Measurements from ENCODE around the gene RNF26.

Gene RNF26

GRCh38 chr11:119338965-119339588 lies 4.8 kb downstream of the RNF26 start:
- Histone ChIP-seq H2AFZ (ENCODE audit: low read depth, low read length, severe bottlenecking) (no peak overlapping the region), H3K9ac (ENCODE audit: low read length) (no peak overlapping the region), H3K9me3 (ENCODE audit: insufficient read depth, low read length) (no peaks in the 10 kb centered on the region), H3K27me3 (ENCODE audit: low read length) (no peaks in the 10 kb centered on the region), H3K27ac (ENCODE audit: low read depth, low read length) (no peak overlapping the region), H3K4me3 (ENCODE audit: insufficient read depth, low read length, poor library complexity, severe bottlenecking) (no peak overlapping the region), H4K20me1 (ENCODE audit: low read depth, low read length) (no peaks in the 10 kb centered on the region), H3K36me3 (ENCODE audit: low read length) (no peaks in the 10 kb centered on the region), H3K9me2 (replicated peaks; ENCODE audit: insufficient read depth, low read length) (no peaks in the 10 kb centered on the region), H3F3A (ENCODE audit: insufficient read depth) (no peaks in the 10 kb centered on the region), H3K4me2 (ENCODE audit: low read depth, low read length, poor library complexity, severe bottlenecking) (no peak overlapping the region), H3K79me2 (ENCODE audit: insufficient read depth, low read length) (peaks cover 6% of the 10 kb centered on the region; the same call in 1 of the 2 replicates)
- no peak for TF ChIP-seq CTCF (IDR thresholded peaks at IDR 0.05; ENCODE audit: insufficient read depth, low read length, poor library complexity, severe bottlenecking)
- TF ChIP-seq EZH2phosphoT487 (conservative IDR thresholded peaks at IDR 0.05; ENCODE audit: low read length), result no peak

- Histone ChIP-seq H3F3A (ENCODE audit: insufficient read depth) (no peaks in the 10 kb centered on the region), H4K20me1 (ENCODE audit: low read depth, low read length) (no peaks in the 10 kb centered on the region), H3K9ac (ENCODE audit: low read length) (no peak overlapping the region), H3K27me3 (ENCODE audit: low read length) (no peaks in the 10 kb centered on the region), H3K4me3 (ENCODE audit: insufficient read depth, low read length, poor library complexity, severe bottlenecking) (no peak overlapping the region), H3K9me3 (ENCODE audit: insufficient read depth, low read length) (no peaks in the 10 kb centered on the region), H3K36me3 (ENCODE audit: low read length) (no peaks in the 10 kb centered on the region), H3K79me2 (ENCODE audit: insufficient read depth, low read length) (peaks cover 3% of the 10 kb centered on the region; the same call in 1 of the 2 replicates), H3K9me2 (replicated peaks; ENCODE audit: insufficient read depth, low read length) (no peaks in the 10 kb centered on the region), H2AFZ (ENCODE audit: low read depth, low read length, severe bottlenecking) (no peak overlapping the region), H3K27ac (ENCODE audit: low read depth, low read length) (no peak overlapping the region), H3K4me2 (ENCODE audit: low read depth, low read length, poor library complexity, severe bottlenecking) (no peak overlapping the region)
- TF ChIP-seq EZH2phosphoT487 (conservative IDR thresholded peaks at IDR 0.05; ENCODE audit: low read length) (no peak), CTCF (IDR thresholded peaks at IDR 0.05; ENCODE audit: insufficient read depth, low read length, poor library complexity, severe bottlenecking) (no peak)
These were observed 5.4 kb downstream of the RNF26 start for GRCh38 chr11:119339589-119340334.

- no peak within 1 kb of the TSS for H3K4me3 ChIP-seq (ENCODE audit: insufficient read depth, low read length, poor library complexity, severe bottlenecking)
These were observed 6.3 kb downstream of the RNF26 start, which contains the start of gene C1QTNF5 for GRCh38 chr11:119340335-119341221. Gene C1QTNF5 (minus strand): TSS chr11:119340883. CDS start chr11:119340397, 486 bp downstream.

More at GRCh38 chr11:119340335-119341221, 6.3 kb downstream of the RNF26 start, which contains the start of gene C1QTNF5:
- Histone ChIP-seq H4K20me1 (ENCODE audit: low read depth, low read length) (no peaks in the 10 kb centered on the region), H3K9me3 (ENCODE audit: insufficient read depth, low read length) (no peaks in the 10 kb centered on the region), H3K36me3 (ENCODE audit: low read length) (no peaks in the 10 kb centered on the region), H3K4me2 (ENCODE audit: low read depth, low read length, poor library complexity, severe bottlenecking) (no peak within 1 kb of the TSS), H3K9me2 (replicated peaks; ENCODE audit: insufficient read depth, low read length) (no peaks in the 10 kb centered on the region), H3K27ac (ENCODE audit: low read depth, low read length) (no peak within 1 kb of the TSS), H3K79me2 (ENCODE audit: insufficient read depth, low read length) (no peaks in the 10 kb centered on the region), H2AFZ (ENCODE audit: low read depth, low read length, severe bottlenecking) (no peak within 1 kb of the TSS), H3F3A (ENCODE audit: insufficient read depth) (no peaks in the 10 kb centered on the region), H3K9ac (ENCODE audit: low read length) (no peak within 1 kb of the TSS), H3K27me3 (ENCODE audit: low read length) (no peaks in the 10 kb centered on the region)
- TF ChIP-seq EZH2phosphoT487 (conservative IDR thresholded peaks at IDR 0.05; ENCODE audit: low read length) (no peak), CTCF (IDR thresholded peaks at IDR 0.05; ENCODE audit: insufficient read depth, low read length, poor library complexity, severe bottlenecking) (no peak)
